Fibroblast of the aortic adventitia (primary cell): Measurements from ENCODE around the gene ESPNL. TPM values are rescaled to one million over a fixed set of nuclear protein-coding genes. Genes with fewer than 3 reads are reported as not detected.

ENCODE experiments used
- DNase-seq: peaks from one replicate; pipeline ENCODE4 v3.0.0-alpha.2; 2010; ENCODE audit warnings: low read depth
- H3K4me3 ChIP-seq: 2 replicates; pipeline ENCODE4 v1.5.1; 2011; ENCODE audit warnings: low read depth, mild to moderate bottlenecking, control low read depth, low read length, moderate library complexity
- CTCF ChIP-seq: IDR thresholded peaks from 2 replicates; pipeline ENCODE4 v1.5.1; 2011; ENCODE audit warnings: mild to moderate bottlenecking, low read length, control low read depth, inconsistent platforms; ENCODE audit not compliant: insufficient read depth
- total RNA-seq: library from RNA; depleted of rRNA; stranded (reverse); fragments of >200 nt; gene quantifications from 2 replicates; pipeline ENCODE4 v1.2.3, GENCODE V29; 2012; ENCODE audit warnings: low replicate concordance

Gene ESPNL
- total RNA-seq, 1 donor = 1.4 TPM

- DNase-seq = no peak
- no peak for TF ChIP-seq CTCF
- peak overlapping the region; percentile 50 for H3K4me3 ChIP-seq
Observed at GRCh38 chr2:238159071-238159539, 59.0 kb downstream of the ESPNL start.

GRCh38 chr2:238159661-238160205 lies 59.6 kb downstream of the ESPNL start:
- no peak overlapping the region for H3K4me3 ChIP-seq
- TF ChIP-seq CTCF = no peak
- no peak for DNase-seq

GRCh38 chr2:238160206-238161129 lies 60.3 kb downstream of the ESPNL start:
- no peak overlapping the region for H3K4me3 ChIP-seq
- no peak for TF ChIP-seq CTCF
- no peak for DNase-seq

GRCh38 chr2:238161291-238162051 lies 61.3 kb downstream of the ESPNL start:
- no peak overlapping the region for H3K4me3 ChIP-seq
- no peak for DNase-seq
- no peak for TF ChIP-seq CTCF

GRCh38 chr2:238162251-238162845 lies 62.2 kb downstream of the ESPNL start:
- DNase-seq = no peak
- H3K4me3 ChIP-seq = no peak overlapping the region
- no peak for TF ChIP-seq CTCF

- no peak for DNase-seq
- no peak overlapping the region for H3K4me3 ChIP-seq
- TF ChIP-seq CTCF = no peak
Observed at GRCh38 chr2:238162846-238163441, 62.8 kb downstream of the ESPNL start.
